ENCODE data around the gene MMD.

Gene MMD

DNA sequence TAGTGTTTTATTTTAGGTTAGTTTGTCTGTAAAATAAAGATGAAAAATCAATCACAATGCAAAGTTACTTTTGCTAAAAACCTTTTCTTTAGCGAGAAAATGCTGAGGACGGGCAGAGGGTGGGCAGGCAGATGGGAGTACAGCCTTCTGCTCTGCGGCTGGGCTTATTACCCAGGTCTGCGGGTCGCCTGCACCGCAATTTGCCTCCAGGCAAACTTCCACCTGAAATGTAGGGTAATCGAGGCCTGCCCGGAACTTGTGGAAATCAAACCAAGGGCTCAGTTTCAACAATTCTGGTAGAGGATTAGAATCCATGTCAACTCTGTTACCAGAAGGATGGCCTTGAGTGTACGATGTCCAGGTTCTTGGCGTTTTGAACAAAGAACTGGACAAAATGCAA, 22.3 kb upstream of the MMD start:
- H3K4me3 ChIP-seq (ENCODE audit: insufficient read depth in 1 of 2, low read depth in 1 of 2, low read length in 2 of 2), result no peak overlapping the region
- no peaks in the 10 kb centered on the region for H3K9me3 ChIP-seq (ENCODE audit: control insufficient read depth, low read length)
- H2BK5ac ChIP-seq (ENCODE audit: low read depth, low read length, poor library complexity, severe bottlenecking), result no peak overlapping the region
- peak overlapping the region; percentile 93 to 99 for H2BK12ac ChIP-seq (ENCODE audit: low read length in 2 of 2)
- no peak for DNase-seq
- H2BK15ac ChIP-seq (ENCODE audit: low read depth, poor library complexity, severe bottlenecking), result peak overlapping the region; percentile 50
- peak overlapping the region; percentile 95 for H2AK5ac ChIP-seq (ENCODE audit: low read length, severe bottlenecking)
- H3K9ac ChIP-seq (ENCODE audit: low read length), result no peak overlapping the region
- H4K8ac ChIP-seq (ENCODE audit: low read length), result peak overlapping the region; percentile 90
- H3K18ac ChIP-seq (ENCODE audit: low read depth in 1 of 2, low read length in 2 of 2), result peak overlapping the region; percentile 76 to 90
- WGBS, result 99% methylated on average over 10 of the region's 10 CpGs
- no peak overlapping the region for H3K4me2 ChIP-seq (ENCODE audit: low read length, poor library complexity, severe bottlenecking)
- H3K23ac ChIP-seq (ENCODE audit: low read length in 2 of 2), result no peak overlapping the region
- H3K27me3 ChIP-seq (ENCODE audit: control insufficient read depth in 1 of 2, insufficient read depth in 1 of 2, low read length in 2 of 2), result no peaks in the 10 kb centered on the region
- H3K79me1 ChIP-seq (replicated peaks; ENCODE audit: low read length, poor library complexity, severe bottlenecking), result no peaks in the 10 kb centered on the region
- H3K14ac ChIP-seq (ENCODE audit: low read length in 2 of 2), result no peak overlapping the region
- H2AFZ ChIP-seq (ENCODE audit: low read depth, low read length), result no peak overlapping the region
- H3K36me3 ChIP-seq (ENCODE audit: control insufficient read depth in 1 of 2, insufficient read depth in 2 of 2, low read depth in 1 of 2, low read length in 2 of 2), result no peaks in the 10 kb centered on the region
- peak overlapping the region; percentile 99 for H4K91ac ChIP-seq (ENCODE audit: low read length)
- H3K4ac ChIP-seq (ENCODE audit: low read depth in 1 of 2, low read length in 2 of 2), result peak overlapping the region; percentile 80 to 100
- peak overlapping the region; percentile 99 for H2BK120ac ChIP-seq (ENCODE audit: low read depth, low read length)
- H3K4me1 ChIP-seq (ENCODE audit: control insufficient read depth, insufficient read depth, low read depth, low read length), result peaks cover 12% of the 10 kb centered on the region
- H3K27ac ChIP-seq (ENCODE audit: low read length, poor library complexity, severe bottlenecking), result no peak overlapping the region

DNA sequence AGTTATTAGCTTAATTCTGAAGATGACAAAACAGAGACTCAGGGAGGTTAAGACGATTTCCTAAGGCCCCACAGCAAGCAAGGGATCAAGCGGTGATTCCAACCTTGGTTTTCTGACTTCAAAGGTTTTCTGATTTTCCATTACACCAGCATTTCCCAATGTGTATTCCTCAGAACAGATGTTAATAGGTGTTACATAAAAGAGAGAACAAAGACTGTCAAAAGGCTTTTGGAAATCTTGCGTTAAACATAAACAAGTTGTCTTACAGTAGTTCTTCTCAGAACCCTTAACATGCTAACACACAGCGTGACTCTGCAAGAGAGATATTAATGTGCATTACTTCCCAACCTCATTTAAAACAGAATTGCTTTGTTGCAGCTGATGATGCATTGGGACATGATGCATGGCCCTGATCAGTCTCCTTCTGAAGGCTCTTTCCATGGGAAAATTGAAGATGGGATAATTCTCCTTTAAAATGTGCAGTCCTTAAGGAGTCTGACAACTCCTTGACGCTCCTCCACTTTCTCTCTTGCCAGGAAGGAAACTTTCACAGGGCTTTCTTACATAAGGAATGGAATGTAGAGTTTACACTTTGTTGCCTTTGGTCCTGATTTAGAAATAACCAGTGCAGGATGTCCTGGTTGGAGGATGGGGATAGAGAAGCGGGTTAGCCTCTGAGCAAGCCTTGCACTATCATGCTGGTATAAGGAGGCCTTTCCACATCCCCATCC, 21.5 kb upstream of the MMD start:
- no peaks in the 10 kb centered on the region for H3K36me3 ChIP-seq (ENCODE audit: control insufficient read depth in 1 of 2, insufficient read depth in 2 of 2, low read depth in 1 of 2, low read length in 2 of 2)
- H4K91ac ChIP-seq (ENCODE audit: low read length), result no peak overlapping the region
- H2AK5ac ChIP-seq (ENCODE audit: low read length, severe bottlenecking), result peak overlapping the region; percentile 54
- H2BK120ac ChIP-seq (ENCODE audit: low read depth, low read length), result peak overlapping the region; percentile 21
- H3K18ac ChIP-seq (ENCODE audit: low read depth in 1 of 2, low read length in 2 of 2), result no peak overlapping the region
- no peak overlapping the region for H3K4me2 ChIP-seq (ENCODE audit: low read length, poor library complexity, severe bottlenecking)
- H2AFZ ChIP-seq (ENCODE audit: low read depth, low read length), result no peak overlapping the region
- H3K23ac ChIP-seq (ENCODE audit: low read length in 2 of 2), result no peak overlapping the region
- no peak overlapping the region for H4K8ac ChIP-seq (ENCODE audit: low read length)
- H3K4ac ChIP-seq (ENCODE audit: low read depth in 1 of 2, low read length in 2 of 2), result peak overlapping the region in 1 of 2 experiments; percentile 88
- H2BK12ac ChIP-seq (ENCODE audit: low read length in 2 of 2), result peak overlapping the region; percentile 75 to 76
- 73% methylated on average over 4 of the region's 6 CpGs for WGBS
- H3K9me3 ChIP-seq (ENCODE audit: control insufficient read depth, low read length), result no peaks in the 10 kb centered on the region
- DNase-seq, result peak; percentile 84
- H3K9ac ChIP-seq (ENCODE audit: low read length), result no peak overlapping the region
- no peaks in the 10 kb centered on the region for H3K79me1 ChIP-seq (replicated peaks; ENCODE audit: low read length, poor library complexity, severe bottlenecking)
- H3K4me3 ChIP-seq (ENCODE audit: insufficient read depth in 1 of 2, low read depth in 1 of 2, low read length in 2 of 2), result no peak overlapping the region
- H3K27ac ChIP-seq (ENCODE audit: low read length, poor library complexity, severe bottlenecking), result peak overlapping the region; percentile 3
- H2BK15ac ChIP-seq (ENCODE audit: low read depth, poor library complexity, severe bottlenecking), result no peak overlapping the region
- no peak overlapping the region for H3K14ac ChIP-seq (ENCODE audit: low read length in 2 of 2)
- H2BK5ac ChIP-seq (ENCODE audit: low read depth, low read length, poor library complexity, severe bottlenecking), result no peak overlapping the region
- H3K27me3 ChIP-seq (ENCODE audit: control insufficient read depth in 1 of 2, insufficient read depth in 1 of 2, low read length in 2 of 2), result no peaks in the 10 kb centered on the region
- peaks cover 12% of the 10 kb centered on the region for H3K4me1 ChIP-seq (ENCODE audit: control insufficient read depth, insufficient read depth, low read depth, low read length)

DNA sequence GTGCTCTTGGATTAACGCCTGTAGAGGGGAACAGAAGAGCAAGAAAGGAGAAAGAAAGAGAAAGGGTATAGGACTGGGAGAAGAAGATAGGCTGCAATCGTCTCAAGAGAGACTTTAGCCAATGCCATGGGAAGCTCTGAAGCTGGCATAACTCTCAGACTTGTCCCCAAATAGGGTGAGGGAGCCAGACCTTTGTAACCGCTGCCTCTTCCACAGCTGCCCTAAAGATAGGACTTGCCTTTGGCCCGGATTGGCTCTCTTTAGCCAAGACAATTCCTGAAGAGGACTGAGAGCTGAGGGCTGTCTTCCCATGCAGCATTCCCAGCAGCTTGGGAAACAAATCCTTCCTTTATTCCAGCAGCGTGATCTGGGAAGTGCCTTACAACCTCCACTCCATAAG, 20.8 kb upstream of the MMD start:
- WGBS, result 92% methylated on average over 5 of the region's 5 CpGs
- peak overlapping the region in 1 of 2 experiments; percentile 95 for H3K14ac ChIP-seq (ENCODE audit: low read length in 2 of 2)
- H2BK15ac ChIP-seq (ENCODE audit: low read depth, poor library complexity, severe bottlenecking), result peak overlapping the region; percentile 30
- H3K4ac ChIP-seq (ENCODE audit: low read depth in 1 of 2, low read length in 2 of 2), result peak overlapping the region; percentile 10 to 85
- H4K91ac ChIP-seq (ENCODE audit: low read length), result peak overlapping the region; percentile 48
- peak overlapping the region; percentile 83 for H2AK5ac ChIP-seq (ENCODE audit: low read length, severe bottlenecking)
- H3K18ac ChIP-seq (ENCODE audit: low read depth in 1 of 2, low read length in 2 of 2), result peak overlapping the region; percentile 31 to 95
- no peaks in the 10 kb centered on the region for H3K9me3 ChIP-seq (ENCODE audit: control insufficient read depth, low read length)
- H3K27ac ChIP-seq (ENCODE audit: low read length, poor library complexity, severe bottlenecking), result no peak overlapping the region
- no peaks in the 10 kb centered on the region for H3K79me1 ChIP-seq (replicated peaks; ENCODE audit: low read length, poor library complexity, severe bottlenecking)
- no peak overlapping the region for H3K4me2 ChIP-seq (ENCODE audit: low read length, poor library complexity, severe bottlenecking)
- no peak overlapping the region for H3K9ac ChIP-seq (ENCODE audit: low read length)
- H2BK120ac ChIP-seq (ENCODE audit: low read depth, low read length), result peak overlapping the region; percentile 21
- no peak overlapping the region for H3K4me3 ChIP-seq (ENCODE audit: insufficient read depth in 1 of 2, low read depth in 1 of 2, low read length in 2 of 2)
- H3K4me1 ChIP-seq (ENCODE audit: control insufficient read depth, insufficient read depth, low read depth, low read length), result peaks cover 12% of the 10 kb centered on the region
- peak overlapping the region; percentile 34 to 97 for H2BK12ac ChIP-seq (ENCODE audit: low read length in 2 of 2)
- no peak for DNase-seq
- no peaks in the 10 kb centered on the region for H3K27me3 ChIP-seq (ENCODE audit: control insufficient read depth in 1 of 2, insufficient read depth in 1 of 2, low read length in 2 of 2)
- H3K23ac ChIP-seq (ENCODE audit: low read length in 2 of 2), result no peak overlapping the region
- no peak overlapping the region for H2AFZ ChIP-seq (ENCODE audit: low read depth, low read length)
- H3K36me3 ChIP-seq (ENCODE audit: control insufficient read depth in 1 of 2, insufficient read depth in 2 of 2, low read depth in 1 of 2, low read length in 2 of 2), result no peaks in the 10 kb centered on the region
- H4K8ac ChIP-seq (ENCODE audit: low read length), result no peak overlapping the region
- H2BK5ac ChIP-seq (ENCODE audit: low read depth, low read length, poor library complexity, severe bottlenecking), result no peak overlapping the region

DNA sequence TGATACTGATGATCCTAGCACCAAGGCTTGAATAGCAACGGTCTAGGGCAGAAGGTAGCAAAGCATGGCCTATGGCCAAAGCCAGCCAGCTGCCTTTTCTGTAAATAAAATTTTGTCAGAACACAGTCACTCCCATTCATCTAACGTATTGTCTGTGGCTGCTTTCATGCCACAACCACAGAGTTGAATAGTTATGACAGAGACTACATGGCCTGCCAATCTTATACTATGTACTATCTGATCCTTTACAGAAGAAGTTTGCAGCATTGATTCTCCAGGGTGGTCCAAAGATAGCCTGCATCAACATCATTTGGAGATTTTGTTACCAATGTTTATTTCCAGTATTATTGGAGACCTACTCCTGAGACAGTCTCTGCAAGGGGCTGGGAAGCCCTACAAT, 19.9 kb upstream of the MMD start:
- H2AK5ac ChIP-seq (ENCODE audit: low read length, severe bottlenecking), result peak overlapping the region; percentile 13
- no peak overlapping the region for H3K27ac ChIP-seq (ENCODE audit: low read length, poor library complexity, severe bottlenecking)
- DNase-seq, result no peak
- no peaks in the 10 kb centered on the region for H3K79me1 ChIP-seq (replicated peaks; ENCODE audit: low read length, poor library complexity, severe bottlenecking)
- 60% methylated on average over 2 of the region's 2 CpGs for WGBS
- H3K4ac ChIP-seq (ENCODE audit: low read depth in 1 of 2, low read length in 2 of 2), result peak overlapping the region; percentile 43 to 73
- no peaks in the 10 kb centered on the region for H3K36me3 ChIP-seq (ENCODE audit: control insufficient read depth in 1 of 2, insufficient read depth in 2 of 2, low read depth in 1 of 2, low read length in 2 of 2)
- no peak overlapping the region for H3K9ac ChIP-seq (ENCODE audit: low read length)
- H3K4me2 ChIP-seq (ENCODE audit: low read length, poor library complexity, severe bottlenecking), result no peak overlapping the region
- H3K27me3 ChIP-seq (ENCODE audit: control insufficient read depth in 1 of 2, insufficient read depth in 1 of 2, low read length in 2 of 2), result no peaks in the 10 kb centered on the region
- no peak overlapping the region for H2BK15ac ChIP-seq (ENCODE audit: low read depth, poor library complexity, severe bottlenecking)
- no peak overlapping the region for H2BK120ac ChIP-seq (ENCODE audit: low read depth, low read length)
- H4K8ac ChIP-seq (ENCODE audit: low read length), result no peak overlapping the region
- no peaks in the 10 kb centered on the region for H3K9me3 ChIP-seq (ENCODE audit: control insufficient read depth, low read length)
- no peak overlapping the region for H3K23ac ChIP-seq (ENCODE audit: low read length in 2 of 2)
- H2BK12ac ChIP-seq (ENCODE audit: low read length in 2 of 2), result peak overlapping the region; percentile 37 to 82
- no peak overlapping the region for H3K14ac ChIP-seq (ENCODE audit: low read length in 2 of 2)
- no peak overlapping the region for H2AFZ ChIP-seq (ENCODE audit: low read depth, low read length)
- H4K91ac ChIP-seq (ENCODE audit: low read length), result no peak overlapping the region
- peaks cover 12% of the 10 kb centered on the region for H3K4me1 ChIP-seq (ENCODE audit: control insufficient read depth, insufficient read depth, low read depth, low read length)
- H3K4me3 ChIP-seq (ENCODE audit: insufficient read depth in 1 of 2, low read depth in 1 of 2, low read length in 2 of 2), result no peak overlapping the region
- peak overlapping the region; percentile 37 to 55 for H3K18ac ChIP-seq (ENCODE audit: low read depth in 1 of 2, low read length in 2 of 2)
- no peak overlapping the region for H2BK5ac ChIP-seq (ENCODE audit: low read depth, low read length, poor library complexity, severe bottlenecking)

All from mesenchymal stem cell (in vitro differentiated cells and primary cell).